Renal cortex interstitium (tissue), 11 donors: Measurements from ENCODE around the gene INPP5A. TPM values are rescaled to one million over a fixed set of nuclear protein-coding genes. Genes with fewer than 3 reads are reported as not detected.
"Not testable (repeated sequence)": the region's sequence is repeated elsewhere in the genome, so short reads cannot be mapped to it uniquely, and the experiment has no call there.

Experiments
- DNase-seq, 11 donors: peaks; one replicate each; pipeline ENCODE4 v3.0.0-alpha.2; 2013; ENCODE audit warnings: low read depth in 9 of 11, low spot score in 4 of 11; ENCODE audit errors: extremely low read depth in 1 of 11
- polyA plus RNA-seq, 3 donors: library from polyadenylated mRNA; unstranded; fragments of 120-200 nt; gene quantifications; one replicate each; pipeline ENCODE4 v1.2.1, GENCODE V29; 2013; ENCODE audit not compliant: insufficient read length in 3 of 3

INPP5A gene
- polyA plus RNA-seq, 3 donors: 30.7 to 33.1 (median 31.3) TPM

DNA sequence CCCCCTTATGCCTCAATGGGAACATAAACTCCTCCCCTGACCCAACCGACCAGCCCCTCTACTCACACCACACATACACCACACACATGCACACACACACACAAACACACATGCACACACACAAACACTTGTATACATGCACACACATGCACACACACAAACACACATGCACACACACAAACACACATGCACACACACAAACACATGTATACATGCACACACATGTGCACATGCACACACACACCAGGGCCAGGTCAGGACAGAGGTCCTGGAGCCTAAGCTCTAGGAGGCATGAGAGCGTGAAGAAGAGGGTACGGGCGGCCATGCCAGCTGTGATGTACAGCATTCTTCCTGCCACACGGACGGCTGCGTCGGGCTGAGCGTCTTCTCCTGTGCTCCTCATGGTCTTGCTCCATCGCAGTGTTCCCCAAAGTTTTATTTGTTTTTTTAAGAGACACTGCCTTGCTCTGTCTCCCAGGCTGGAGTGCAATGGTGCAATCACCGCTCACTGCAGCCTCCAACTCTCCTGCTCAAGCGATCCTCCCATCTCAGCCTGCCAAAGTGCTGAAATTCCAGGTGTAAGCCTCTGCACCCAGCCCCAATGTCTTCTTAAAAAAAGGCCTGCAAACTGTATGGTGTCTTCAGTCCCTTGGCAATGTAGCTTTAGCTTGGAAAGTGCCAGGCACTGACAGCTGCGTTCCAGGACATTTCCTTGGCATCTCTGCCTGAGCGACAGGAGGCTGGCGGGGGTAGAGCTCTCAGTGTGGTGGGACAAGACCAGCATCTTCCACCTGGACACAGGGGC is 38.8 kb upstream of the INPP5A start:
- no peak for DNase-seq

DNA sequence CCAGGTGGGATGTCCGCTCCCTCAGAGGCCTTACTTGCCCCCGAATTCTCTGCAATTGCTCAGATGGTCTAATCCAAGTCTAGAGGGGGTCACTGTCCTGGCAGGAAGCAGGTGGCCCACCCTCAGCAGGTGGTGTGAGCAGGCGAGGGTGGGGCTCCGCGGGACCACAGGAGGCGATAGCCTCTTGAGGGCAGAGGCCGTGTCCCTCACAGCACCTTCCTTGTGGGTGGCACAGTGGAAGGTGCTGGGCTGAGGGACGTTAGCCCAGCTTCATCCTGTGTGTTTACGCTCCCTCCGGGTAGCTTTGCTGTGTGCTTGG is 38.3 kb upstream of the INPP5A start:
- DNase-seq: no peak

DNA sequence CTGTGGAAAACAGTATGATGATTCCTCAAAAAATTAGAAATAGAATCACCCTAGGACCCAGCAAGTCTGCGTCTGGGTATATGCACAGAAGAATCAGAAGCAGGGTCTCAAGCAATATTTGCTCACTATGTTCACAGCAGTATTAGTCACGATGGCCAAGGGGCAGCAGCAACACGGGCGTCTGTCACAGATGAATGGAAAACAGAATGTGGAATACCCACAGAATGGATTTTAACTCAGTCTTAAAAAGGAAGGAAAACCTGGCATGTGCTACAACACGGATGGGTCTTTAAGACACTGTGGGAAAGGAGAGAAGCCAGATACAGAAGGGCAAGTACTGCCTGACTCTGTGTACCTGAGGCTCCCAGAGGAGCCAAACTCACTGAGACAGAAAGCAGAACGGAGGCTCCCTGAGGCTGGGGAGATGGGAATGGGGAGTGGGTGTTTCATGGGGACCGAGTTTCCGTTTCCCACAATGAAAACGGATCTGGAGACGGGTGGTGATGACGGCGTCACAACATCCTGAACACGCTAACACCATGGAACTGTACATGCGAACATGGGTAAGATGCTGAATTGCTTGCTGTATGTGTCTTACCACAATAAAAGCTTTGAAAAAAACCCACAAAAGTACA is 36.7 kb upstream of the INPP5A start:
- DNase-seq: no peak

DNA sequence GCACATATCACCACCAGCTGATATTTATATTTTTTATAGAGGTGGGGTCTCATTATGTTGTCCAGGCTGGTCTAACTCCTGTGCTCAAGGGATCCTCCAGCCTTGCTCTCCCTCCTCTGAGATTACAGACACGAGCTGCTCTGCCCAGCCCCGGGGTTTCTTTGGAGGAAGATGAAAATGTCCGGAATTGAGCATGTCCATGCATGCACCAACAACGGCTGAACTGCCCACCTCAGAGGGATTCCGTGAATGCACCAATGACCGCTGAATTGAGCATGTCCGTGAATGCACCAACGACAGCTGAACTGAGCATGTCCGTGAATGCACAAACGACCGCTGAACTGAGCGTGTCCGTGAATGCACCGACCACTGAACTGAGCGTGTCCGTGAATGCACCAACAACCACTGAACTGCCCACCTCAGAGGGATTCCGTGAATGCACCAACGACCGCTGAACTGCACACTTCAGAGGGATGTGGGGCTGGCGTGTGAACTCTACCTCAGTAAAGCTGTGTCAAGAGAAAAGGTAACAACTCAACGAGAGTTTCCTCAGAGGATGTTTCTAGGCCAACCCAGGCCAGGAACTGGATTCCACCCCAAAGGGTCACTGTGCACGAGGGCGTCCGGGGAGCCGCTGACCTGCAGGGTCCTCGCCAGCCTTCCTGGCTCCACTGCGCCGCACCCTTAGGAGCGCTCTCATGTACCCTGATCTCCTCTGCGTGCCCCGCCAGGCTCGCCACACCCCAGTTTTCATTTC is 34.9 kb upstream of the INPP5A start:
- no peak for DNase-seq

DNA sequence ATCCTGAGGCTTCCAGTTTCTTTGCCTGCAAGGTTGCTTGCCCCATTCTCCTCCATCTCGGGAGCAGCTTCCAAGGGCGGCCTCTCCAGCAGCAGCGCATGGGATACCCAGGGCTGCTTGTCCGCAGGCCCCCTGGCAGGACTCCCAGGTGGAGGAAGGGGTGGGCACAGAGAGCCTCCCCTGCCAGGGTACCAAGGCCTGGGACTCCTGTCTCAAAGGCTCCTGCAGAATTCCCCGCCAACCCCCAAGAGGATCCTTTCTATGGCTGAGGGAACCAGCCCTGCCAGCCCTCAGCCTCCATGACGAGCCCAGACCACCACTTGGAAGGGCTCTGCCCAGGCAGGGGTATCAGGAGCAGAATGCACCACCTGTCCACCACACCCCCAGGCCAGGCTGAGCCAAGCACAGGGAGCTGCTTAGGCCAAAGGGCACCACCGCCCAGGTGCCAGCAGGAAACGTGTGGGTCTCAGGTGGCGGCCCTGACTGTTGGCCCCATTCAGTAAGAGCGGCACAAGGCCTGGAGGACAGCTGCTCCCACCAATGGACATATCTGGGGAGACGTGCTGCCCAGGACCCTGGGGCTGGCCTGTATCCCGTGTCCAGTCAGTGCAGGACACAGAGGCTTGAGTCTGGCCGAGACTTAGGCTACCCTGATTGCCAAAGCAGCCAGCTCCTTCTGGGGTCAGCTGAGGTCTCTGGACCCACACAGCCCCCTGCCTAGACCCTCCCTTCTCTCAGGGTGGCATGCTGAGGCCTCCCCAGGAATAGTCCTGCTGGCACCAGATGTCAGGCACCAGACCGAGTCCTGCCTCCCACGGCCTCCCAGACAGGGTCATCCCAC is 33.8 kb upstream of the INPP5A start:
- no peak for DNase-seq

DNA sequence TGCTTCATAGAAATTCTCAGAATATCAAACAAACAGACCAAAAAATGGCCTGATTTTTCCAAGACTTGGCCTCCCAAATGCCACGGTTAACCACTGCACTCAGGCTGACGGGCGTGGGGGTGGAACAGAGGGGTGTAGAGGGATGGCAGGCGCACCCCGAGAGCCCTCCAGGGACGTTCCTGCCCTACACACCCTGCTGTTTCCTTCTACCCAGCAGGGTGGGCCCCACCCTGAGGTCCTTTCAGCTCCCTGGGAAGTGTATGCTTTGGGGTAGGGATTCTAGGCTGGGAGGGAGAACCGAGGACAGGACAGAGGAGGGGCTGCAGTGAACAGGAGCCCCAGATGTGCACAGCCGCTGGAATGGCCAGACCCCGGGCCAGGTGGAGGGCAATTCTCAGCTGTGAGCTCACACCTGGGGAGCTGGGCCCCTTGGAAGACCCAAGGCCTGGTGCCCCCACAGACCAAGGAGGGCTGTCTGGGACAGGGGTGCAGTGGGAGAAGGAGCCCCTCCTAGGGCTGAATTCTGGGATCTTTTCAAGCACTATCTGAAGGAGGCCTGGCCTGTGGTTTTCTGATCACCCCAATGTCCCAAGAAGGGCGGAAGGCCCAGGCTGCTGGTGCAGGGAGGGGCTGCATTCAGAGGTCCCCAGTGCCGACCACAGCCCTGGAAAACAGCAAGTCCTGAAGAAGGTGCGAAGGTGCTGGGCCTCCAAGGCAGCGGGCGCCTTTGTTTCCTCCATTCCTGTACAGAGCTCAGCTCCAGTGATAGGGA is 32.9 kb upstream of the INPP5A start:
- DNase-seq: no peak

DNA sequence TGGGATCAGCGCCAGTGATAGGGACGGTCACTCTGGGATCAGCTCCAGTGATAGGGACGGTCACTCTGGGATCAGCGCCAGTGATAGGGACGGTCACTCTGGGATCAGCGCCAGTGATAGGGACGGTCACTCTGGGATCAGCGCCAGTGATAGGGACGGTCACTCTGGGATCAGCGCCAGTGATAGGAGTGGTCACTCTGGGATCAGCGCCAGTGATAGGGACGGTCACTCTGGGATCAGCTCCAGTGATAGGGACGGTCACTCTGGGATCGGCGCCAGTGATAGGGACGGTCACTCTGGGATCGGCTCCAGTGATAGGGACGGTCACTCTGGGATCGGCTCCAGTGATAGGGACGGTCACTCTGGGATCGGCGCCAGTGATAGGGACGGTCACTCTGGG is 32.0 kb upstream of the INPP5A start:
- not testable (repeated sequence) for DNase-seq

DNA sequence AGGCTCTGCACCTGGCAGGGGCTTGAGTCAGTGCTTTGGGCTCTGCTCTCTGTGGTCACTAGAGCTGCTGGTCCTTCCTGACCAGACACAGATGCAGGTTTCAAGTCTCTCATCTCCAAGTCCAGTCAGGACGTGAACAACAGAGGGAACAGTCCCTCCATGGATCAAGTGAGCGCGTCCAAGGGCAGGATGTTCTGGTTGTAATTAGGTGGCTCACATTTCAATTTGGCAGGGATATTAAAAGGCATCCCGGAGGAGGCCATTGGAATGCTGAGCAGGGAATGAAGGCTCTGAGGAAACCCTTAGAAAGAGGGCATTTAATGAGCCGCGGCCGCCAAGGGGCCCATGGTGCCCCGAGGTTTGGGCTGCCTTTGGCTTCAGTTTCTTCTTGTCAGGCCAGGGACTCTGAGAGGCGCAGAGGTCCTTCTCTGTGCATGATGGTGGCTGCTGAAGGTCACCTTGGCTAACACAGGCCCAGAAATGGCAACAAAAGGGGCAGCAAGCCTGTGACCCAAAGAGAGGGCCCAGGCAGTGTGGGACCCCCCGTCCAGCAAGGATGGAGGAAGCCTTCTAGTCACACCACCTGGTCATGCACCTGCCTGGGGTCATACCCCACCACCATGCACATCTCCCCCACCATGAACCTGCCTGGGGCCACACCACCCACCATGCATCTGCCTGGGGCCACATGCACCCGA is 30.7 kb upstream of the INPP5A start:
- DNase-seq: peak in 3 of 11 donors; percentile 26 to 67 (median 29)

DNA sequence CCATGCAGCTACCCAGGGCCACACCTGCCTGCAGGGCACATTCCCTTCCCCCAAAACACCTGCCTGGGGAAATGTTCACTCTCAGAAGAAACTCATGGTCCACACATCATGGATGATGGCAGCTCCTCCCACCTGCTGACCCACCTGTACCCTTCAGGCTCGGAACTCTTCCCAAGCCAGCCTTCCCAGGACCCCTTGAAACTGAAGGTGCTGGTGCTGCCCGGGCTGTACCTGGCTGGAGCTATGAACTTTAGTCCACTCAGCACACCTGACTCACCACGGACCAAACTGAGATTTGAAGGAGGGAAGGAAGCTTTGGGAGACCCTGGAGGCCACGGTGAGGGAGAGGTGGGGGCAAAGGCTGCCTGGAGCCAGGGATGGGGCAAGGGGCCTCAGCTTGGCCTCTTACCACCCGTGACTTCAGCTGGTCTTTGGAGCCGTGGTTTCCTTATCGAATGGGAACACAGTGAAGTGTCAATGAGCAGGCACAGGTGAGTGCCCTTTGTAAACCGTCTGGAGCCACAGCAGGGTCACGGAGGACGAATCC is 30.1 kb upstream of the INPP5A start:
- no peak for DNase-seq

DNA sequence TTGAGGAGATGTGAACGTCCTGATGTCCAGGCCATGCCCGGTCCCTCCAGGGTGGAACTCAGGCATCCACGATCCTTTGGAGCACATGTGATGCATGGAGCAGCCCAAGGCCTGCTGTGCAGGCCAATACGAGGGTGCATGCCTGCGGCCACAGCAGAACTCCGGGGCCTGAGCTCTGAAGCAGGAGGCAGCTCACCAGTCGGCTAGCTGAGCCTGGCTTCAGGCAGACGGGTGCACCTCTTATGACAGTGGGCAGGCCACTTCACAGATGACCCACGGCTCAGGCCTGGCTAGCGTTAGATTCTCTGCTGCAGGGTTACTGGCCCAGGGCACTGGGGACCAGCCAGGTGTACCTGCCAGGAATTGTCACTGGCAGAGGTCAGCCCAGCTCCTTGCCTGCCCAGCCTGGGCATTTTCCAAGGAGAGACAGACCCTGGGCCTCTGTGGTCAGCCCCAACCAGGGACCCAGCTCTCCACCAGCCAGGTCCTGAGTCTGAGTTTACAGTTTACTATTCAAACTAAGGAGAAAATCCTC is 29.6 kb upstream of the INPP5A start:
- no peak for DNase-seq

DNA sequence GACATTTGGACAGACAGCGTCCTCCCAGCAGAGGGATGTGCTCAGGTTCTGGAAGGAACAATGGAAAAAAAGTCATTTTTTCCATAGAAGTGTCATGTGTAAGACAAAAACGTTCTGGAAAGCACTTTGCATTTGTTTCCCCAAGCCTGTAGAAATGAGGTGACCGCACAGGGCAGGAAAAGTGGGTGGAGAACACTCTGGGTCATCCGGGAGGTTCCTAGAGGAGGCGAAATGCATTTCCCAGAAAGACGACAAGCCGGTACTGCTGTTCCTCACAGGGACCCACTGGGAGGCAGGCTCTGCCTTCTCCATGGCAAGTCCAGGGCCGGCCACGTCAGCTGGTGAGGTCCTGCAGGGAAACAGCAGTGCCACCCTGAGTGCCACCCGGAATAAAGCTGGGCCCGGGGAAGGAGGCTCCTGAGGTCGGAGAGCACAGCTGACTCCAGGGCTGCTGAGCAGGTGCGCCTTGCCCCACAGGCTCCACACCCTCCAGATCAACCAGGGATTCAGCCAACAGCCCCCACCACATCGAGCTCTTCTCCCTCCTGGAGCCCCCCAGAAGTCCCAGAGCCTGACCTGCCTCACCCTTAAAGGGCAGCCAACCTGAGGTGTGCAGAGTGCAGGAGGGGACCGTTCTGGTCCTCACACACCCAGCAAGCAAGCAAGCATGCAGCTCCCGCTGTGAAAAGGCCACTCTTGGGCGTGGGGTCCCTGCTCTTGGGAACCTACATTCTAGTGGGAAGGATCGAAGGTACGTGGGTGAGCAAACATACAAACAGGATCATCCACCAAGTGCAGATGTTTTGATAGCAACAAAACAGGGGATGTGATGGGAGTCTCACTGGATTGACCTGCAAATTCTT is 28.8 kb upstream of the INPP5A start:
- DNase-seq: no peak

DNA sequence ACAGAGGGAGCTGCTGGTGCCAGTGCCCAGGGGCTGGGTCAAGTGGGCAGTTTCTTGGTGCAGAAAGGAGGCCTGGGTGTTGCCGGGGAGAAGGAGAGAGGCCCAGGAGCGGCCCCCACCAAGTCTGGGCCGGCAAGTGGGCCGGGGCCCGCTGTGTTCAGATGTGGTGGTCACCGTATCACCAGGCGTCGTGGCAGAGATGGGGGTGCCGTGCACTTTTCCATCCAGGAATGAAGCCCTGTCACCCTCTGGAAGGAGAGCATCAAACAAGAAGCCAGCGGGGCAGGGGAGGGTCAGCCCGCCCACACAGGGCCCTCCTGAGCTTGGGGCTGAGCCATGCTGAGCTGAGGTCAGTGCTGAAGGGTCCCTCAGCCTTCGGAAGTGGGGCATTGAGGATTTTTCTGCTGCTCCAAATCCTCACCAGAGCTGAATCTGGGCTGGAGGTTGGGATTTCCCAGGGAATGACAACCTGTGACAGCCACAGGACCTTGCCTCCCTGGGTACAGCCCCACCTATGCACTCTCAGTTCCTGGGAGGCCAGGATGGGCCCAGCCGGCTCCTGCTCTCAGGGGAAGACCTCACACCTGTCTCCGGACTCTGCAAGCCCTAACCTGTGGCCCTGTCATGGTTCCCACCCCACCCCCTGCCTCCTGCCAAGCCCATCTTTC is 27.9 kb upstream of the INPP5A start:
- DNase-seq: no peak

DNA sequence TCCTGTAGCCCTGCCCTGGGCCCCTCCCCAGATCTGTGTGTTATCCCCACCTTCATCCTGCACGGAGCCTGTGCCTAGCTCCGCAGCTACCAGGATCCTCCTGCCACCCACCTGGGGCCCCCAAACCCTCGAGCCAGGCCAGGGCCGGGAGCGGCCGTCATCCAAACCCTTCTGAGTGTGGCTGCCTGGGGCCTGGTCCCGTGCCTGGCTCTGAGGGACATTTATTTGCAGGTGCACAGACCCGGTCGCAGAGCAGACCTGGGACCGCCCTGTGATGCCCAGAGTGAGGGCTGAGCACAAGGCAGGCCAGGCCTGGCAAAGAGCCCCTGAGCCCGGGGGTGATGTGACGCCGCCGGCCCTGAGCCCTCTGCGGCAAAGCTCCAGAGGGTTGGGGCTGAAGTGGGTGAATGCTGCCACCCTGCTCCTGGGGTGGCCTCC is 27.4 kb upstream of the INPP5A start:
- no peak for DNase-seq

DNA sequence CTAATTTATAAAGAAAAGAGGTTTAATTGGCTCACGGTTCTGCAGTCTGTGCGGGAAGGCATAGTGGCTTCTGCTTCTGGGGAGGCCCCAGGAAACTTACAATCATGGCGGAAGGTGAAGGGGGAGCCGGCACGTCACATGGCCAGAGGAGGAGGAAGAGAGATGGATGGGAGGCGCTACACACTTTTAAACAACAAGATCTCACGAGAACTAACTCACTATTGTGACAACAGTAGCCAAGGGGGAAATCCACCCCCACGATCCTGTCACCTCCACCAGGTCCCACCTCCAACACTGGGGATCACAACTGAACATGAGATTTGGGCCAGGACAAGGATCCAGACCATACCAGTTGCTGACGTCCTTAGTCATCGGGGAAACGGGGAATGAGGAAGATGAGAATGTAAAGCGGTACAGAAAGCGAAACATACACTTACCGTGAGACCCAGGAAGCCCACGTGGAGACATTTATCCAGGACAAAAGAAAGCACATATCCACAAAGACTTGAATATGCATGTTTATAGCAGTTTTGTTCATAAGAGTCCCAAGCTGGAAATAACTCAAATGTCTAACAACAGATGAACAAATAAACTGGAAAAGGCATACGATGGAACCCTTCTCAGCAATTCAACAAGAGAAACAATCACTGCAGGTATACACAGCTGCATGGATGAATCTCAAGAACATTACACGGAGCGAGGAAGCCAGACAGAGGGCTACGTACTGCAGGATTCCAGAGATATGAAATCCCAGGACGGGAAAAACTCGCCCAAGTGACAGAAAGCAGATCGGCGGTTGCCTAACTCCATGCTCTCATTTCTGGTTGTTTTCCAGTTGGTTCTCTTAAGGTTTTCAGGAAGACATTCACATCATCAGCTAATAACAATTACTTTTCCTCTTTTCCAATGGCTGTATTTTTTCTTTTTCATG is 26.2 kb upstream of the INPP5A start:
- DNase-seq: no peak

DNA sequence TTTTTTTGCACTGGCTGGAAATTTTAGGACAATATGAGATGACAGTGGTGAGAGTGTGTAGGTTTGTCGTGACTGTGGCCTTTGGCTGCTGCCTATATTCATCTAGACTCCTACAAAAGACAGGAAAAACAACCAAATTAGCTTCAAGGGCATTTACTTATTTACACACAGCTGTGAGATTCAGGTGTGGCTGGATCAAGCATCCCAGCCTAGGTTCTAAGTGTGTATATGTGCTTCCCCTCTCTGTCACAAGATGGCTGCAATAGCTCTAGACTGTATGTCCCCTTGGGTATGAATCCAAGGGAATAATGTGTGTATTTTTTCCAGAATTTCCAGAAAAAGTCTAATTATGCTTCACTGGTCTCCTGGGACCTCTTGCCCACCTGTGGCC is 25.5 kb upstream of the INPP5A start:
- DNase-seq: no peak
